Dedifferentiated amniotic fluid mesenchymal stem cell (primary cell): ENCODE measurements around the gene LSM12.

Source experiments
- DNase-seq: peaks from one replicate; pipeline ENCODE4 v3.0.0-alpha.2; 2016; ENCODE audit errors: extremely low spot score

The LSM12 gene

DNA sequence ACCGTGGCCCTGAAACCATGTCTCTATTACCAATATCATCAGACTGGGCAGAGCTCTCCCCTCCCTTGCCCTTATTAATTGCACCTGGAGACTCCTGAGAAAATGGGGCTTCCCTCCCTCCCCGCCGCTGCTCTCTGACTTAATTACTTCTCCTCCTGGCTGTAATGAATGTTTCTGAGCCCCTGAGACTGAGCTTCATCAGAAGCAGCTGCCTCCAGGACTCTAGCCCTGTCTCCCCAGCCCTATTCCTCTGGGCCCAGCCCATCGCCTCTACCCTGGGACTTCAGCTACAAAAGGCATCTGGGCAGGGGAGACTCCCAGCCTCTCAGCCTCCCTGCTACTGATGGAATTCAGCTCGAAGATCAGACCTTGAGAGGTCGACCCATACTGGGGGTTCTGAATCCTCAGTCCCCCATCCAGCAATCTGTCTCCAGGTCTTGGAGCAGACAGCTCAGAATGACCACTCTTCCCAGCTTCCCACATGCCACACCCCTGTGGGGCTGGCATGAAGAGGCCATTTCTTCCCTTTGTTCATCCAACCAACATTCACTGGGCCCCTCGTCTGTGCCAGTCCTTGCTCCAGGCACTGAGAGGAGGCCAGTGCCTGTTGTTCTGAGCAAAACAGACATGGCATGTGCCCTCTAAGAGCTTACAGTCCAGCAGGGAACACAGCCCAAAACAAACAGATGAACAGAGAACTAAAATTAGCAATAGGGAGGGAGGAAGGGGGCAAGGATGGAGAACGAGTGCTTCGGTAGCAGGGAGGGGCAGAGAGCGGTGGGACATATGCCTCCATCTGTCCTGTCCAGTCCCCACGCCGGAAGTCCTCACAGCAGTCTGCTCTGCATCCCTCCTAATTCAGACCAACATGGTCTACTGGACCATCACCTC, 79.1 kb downstream of the LSM12 start:
- no peak for DNase-seq

DNA sequence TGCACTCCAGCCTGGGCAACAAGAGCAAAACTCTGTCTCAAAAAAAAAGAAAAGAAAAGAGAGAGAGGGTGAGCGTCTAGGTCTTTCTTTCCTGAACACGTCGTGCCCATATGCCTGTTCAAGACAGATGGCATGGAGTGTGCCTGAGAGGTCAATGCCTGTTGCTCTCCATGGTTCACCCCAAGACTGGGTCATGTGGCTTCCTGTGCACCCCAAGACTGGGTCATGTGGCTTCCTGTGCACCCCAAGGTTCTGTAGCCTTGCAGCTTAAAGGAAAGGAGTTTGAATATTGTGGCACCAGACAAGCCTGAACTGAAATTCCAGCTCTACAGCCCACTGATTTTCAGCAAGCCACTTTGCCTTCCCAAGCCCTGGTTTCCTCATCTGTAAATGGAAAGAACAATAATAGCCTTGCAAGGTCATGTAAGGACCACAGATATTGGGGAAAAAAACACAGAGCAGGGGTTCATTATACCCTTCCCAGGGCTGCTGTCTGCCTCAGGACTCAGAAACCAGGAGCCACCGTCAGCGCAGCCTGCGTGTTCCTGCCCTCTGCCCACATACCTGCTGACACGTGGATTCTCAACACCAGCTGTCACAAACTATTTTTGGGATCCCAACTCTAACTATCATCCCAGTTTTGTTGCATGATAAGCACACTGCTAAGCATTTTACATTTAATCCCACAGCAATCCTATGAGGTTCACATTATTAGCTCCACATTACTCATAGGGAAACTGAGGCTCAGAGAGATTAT, 80.1 kb downstream of the LSM12 start:
- no peak for DNase-seq

DNA sequence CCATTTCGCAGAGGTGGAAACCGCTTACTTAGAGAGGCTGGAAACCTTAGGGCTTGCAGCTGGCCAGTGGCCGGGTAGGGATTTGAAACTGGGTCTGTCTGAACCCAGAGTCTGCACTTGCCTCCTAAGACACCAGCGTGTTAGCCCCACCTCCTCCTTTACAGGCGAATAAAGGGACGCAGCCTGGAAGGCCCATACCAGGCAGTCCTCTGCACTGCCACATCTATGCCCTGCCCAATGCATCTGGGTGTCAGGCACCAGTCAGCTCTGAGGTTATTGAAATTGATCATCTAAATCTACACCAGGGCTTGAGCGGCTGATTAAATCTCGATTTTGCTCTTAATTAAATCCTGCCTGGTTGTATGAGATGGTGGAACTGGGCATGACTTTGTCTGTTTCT, 82.0 kb downstream of the LSM12 start:
- no peak for DNase-seq
